DND-41 (cell line): ENCODE results near the gene RHOJ.

ENCODE experiments used
- ATAC-seq: fragments of 200-7000 bp; cut with Tn5 transposase; 3 replicates; pipeline ENCODE4 v1.9.1; 2021; ENCODE audit warnings: low read depth; ENCODE audit not compliant: insufficient read depth
- DNase-seq: peaks from one replicate; pipeline ENCODE4 v3.0.0-alpha.2; 2020
- H2AFZ ChIP-seq: 2 replicates; pipeline ENCODE4 v1.6.0; 2012; ENCODE audit warnings: low read depth, low read length
- H3K27ac ChIP-seq: 2 replicates; pipeline ENCODE4 v1.5.1; 2012; ENCODE audit warnings: low read length, inconsistent platforms
- H3K27me3 ChIP-seq: fragments of 200-600 bp; sonication (generic); 2 replicates; pipeline ENCODE4 v1.6.0; 2012; ENCODE audit warnings: low read length, mild to moderate bottlenecking, inconsistent platforms; ENCODE audit not compliant: insufficient read depth, poor library complexity
- H3K36me3 ChIP-seq: 2 replicates; pipeline ENCODE4 v1.5.1; 2012; ENCODE audit warnings: low read length, inconsistent platforms; ENCODE audit not compliant: insufficient read depth
- H3K4me1 ChIP-seq: 2 replicates; pipeline ENCODE4 v1.5.1; 2012; ENCODE audit warnings: mild to moderate bottlenecking, low read length; ENCODE audit not compliant: insufficient read depth
- H3K4me2 ChIP-seq: 2 replicates; pipeline ENCODE4 v1.6.0; 2012; ENCODE audit warnings: mild to moderate bottlenecking, moderate library complexity, low read length, inconsistent platforms; ENCODE audit not compliant: insufficient read depth
- H3K4me3 ChIP-seq, 2 experiments: fragments of 200-600 bp in 1 of 2; shearing (Covaris generic) in 1 of 2; 2 replicates each; pipeline ENCODE4 v1.5.1; 2012 to 2016; ENCODE audit warnings: inconsistent platforms in 2 of 2, low read length in 2 of 2, mild to moderate bottlenecking in 2 of 2, low read depth in 1 of 2, moderate library complexity in 1 of 2
- H3K79me2 ChIP-seq: 2 replicates; pipeline ENCODE4 v1.6.0; 2012; ENCODE audit warnings: low read length, inconsistent platforms; ENCODE audit not compliant: insufficient read depth
- H3K9ac ChIP-seq: 2 replicates; pipeline ENCODE4 v1.6.0; 2012; ENCODE audit warnings: low read depth, mild to moderate bottlenecking, inconsistent platforms, low read length, moderate library complexity
- H3K9me3 ChIP-seq: 2 replicates; pipeline ENCODE4 v1.5.1; 2012; ENCODE audit warnings: low read length, moderate library complexity, mild to moderate bottlenecking, inconsistent platforms; ENCODE audit not compliant: insufficient read depth, severe bottlenecking
- H4K20me1 ChIP-seq: 2 replicates; pipeline ENCODE4 v1.6.0; 2012; ENCODE audit warnings: low read length; ENCODE audit not compliant: insufficient read depth
- EZH2 ChIP-seq: IDR thresholded peaks from 3 replicates; pipeline ENCODE4 v1.6.1; 2012; ENCODE audit warnings: borderline replicate concordance, low read depth, mild to moderate bottlenecking, moderate library complexity, low read length, inconsistent platforms; ENCODE audit not compliant: severe bottlenecking
- TF ChIP-seq, protein P1 (sequence below): IDR thresholded peaks from 2 replicates; pipeline ENCODE4 v1.5.1; 2012; ENCODE audit warnings: borderline replicate concordance, low read length, moderate library complexity, mild to moderate bottlenecking; ENCODE audit not compliant: poor library complexity, severe bottlenecking; ENCODE audit errors: extremely low read depth

Gene RHOJ

GRCh38 chr14:63200767-63201166 lies 3.5 kb upstream of the RHOJ start:
- no peak for TF ChIP-seq EZH2
- Histone ChIP-seq H3K4me2 (no peak overlapping the region), H3K27ac (no peak overlapping the region), H3K9me3 (no peaks in the 10 kb centered on the region), H3K27me3 (peaks cover 8% of the 10 kb centered on the region), H3K36me3 (no peaks in the 10 kb centered on the region), H4K20me1 (no peaks in the 10 kb centered on the region), H2AFZ (no peak overlapping the region), H3K9ac (no peak overlapping the region), H3K4me3 (no peak overlapping the region), H3K4me1 (no peaks in the 10 kb centered on the region), H3K79me2 (no peaks in the 10 kb centered on the region)
- ATAC-seq (no peak), DNase-seq (no peak)

DNA sequence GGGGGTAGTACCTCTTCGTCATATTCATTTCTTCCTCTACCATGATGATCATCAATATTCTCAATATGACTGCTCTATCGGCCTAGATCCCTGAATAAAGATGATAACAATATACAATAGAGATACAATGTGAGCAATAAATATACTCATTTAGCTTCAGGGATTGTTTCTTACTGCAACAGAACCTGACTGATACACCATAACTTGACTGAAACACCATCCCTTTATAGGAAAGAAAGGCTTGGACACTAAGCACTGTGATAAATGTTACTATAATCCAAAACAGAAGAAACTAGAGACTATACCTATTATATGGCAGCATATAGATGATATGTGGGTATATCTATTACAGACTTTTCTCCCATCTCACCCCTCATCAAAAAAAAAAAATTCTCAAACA lies 1.2 kb upstream of the RHOJ start:
- Histone ChIP-seq H3K9me3 (no peaks in the 10 kb centered on the region), H3K9ac (no peak overlapping the region), H3K27me3 (peaks cover 8% of the 10 kb centered on the region), H3K79me2 (no peaks in the 10 kb centered on the region), H3K27ac (no peak overlapping the region), H3K4me1 (no peaks in the 10 kb centered on the region), H3K36me3 (no peaks in the 10 kb centered on the region), H3K4me2 (no peak overlapping the region), H4K20me1 (no peaks in the 10 kb centered on the region), H3K4me3 (no peak overlapping the region), H2AFZ (no peak overlapping the region)
- TF ChIP-seq EZH2 = no peak
- TF ChIP-seq, protein P1, sequence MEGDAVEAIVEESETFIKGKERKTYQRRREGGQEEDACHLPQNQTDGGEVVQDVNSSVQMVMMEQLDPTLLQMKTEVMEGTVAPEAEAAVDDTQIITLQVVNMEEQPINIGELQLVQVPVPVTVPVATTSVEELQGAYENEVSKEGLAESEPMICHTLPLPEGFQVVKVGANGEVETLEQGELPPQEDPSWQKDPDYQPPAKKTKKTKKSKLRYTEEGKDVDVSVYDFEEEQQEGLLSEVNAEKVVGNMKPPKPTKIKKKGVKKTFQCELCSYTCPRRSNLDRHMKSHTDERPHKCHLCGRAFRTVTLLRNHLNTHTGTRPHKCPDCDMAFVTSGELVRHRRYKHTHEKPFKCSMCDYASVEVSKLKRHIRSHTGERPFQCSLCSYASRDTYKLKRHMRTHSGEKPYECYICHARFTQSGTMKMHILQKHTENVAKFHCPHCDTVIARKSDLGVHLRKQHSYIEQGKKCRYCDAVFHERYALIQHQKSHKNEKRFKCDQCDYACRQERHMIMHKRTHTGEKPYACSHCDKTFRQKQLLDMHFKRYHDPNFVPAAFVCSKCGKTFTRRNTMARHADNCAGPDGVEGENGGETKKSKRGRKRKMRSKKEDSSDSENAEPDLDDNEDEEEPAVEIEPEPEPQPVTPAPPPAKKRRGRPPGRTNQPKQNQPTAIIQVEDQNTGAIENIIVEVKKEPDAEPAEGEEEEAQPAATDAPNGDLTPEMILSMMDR = no peak
- DNase-seq (no peak), ATAC-seq (no peak)

- Histone ChIP-seq H3K4me3 (no peak overlapping the region), H3K27me3 (peaks cover 8% of the 10 kb centered on the region), H3K36me3 (no peaks in the 10 kb centered on the region), H2AFZ (no peak overlapping the region), H3K79me2 (no peaks in the 10 kb centered on the region), H3K9me3 (no peaks in the 10 kb centered on the region), H3K4me1 (no peaks in the 10 kb centered on the region), H3K27ac (no peak overlapping the region), H3K9ac (no peak overlapping the region), H4K20me1 (no peaks in the 10 kb centered on the region), H3K4me2 (no peak overlapping the region)
- DNase-seq (no peak), ATAC-seq (no peak)
- TF ChIP-seq, protein P1 = no peak
- no peak for TF ChIP-seq EZH2
These were observed 431 bp upstream of the RHOJ start for GRCh38 chr14:63203618-63204406.

GRCh38 chr14:63205044-63205575 lies 867 bp downstream of the RHOJ start:
- no peak for DNase-seq
- Histone ChIP-seq H3K9ac (no peak overlapping the region), H2AFZ (no peak overlapping the region)

More at GRCh38 chr14:63205044-63205575, 867 bp downstream of the RHOJ start:
- H3K9me3 ChIP-seq = no peaks in the 10 kb centered on the region
- H3K4me3 ChIP-seq = no peak overlapping the region
- no peak overlapping the region for H3K27ac ChIP-seq
- no peak overlapping the region for H3K4me2 ChIP-seq
- no peaks in the 10 kb centered on the region for H4K20me1 ChIP-seq
- no peak for ATAC-seq
- H3K79me2 ChIP-seq = no peaks in the 10 kb centered on the region
- TF ChIP-seq, protein P1 = no peak
- no peak for TF ChIP-seq EZH2
- H3K27me3 ChIP-seq = peaks cover 8% of the 10 kb centered on the region
- H3K4me1 ChIP-seq = no peaks in the 10 kb centered on the region
- H3K36me3 ChIP-seq = no peaks in the 10 kb centered on the region
